Measurements from ENCODE around the gene LRRC43. TPM values are rescaled to one million over a fixed set of nuclear protein-coding genes. Genes with fewer than 3 reads are reported as not detected.

Gene LRRC43
- total RNA-seq, 1 experiment from 2014 or later = 0.22 TPM

DNA sequence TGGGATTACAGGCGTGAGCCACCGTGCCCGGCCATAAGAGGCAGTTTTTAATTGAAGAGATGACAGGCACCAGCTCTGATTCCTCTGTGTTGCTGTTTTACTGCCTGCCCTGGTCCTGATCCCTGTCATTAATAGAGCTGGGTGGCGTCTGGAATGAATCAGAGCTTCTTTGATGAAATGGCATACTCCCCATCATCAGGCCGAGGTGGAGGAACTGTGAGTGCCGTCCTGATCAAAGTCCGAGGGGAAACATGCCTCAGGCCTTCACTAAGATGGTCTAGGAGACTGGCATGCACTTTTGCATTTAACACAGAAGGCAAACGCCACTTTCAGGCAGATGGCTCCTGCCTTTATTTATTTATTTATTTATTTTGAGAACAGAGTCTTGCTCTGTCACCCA is 43.0 kb upstream of the LRRC43 start:
- no peak overlapping the region for H3K4me3 Mint-ChIP-seq
- DNase-seq (ENCODE audit: low spot score) (no peak), ATAC-seq (no peak)
- H3K27ac Mint-ChIP-seq = no peak overlapping the region
- ChIA-PET POLR2A (no interaction called here), CTCF (interaction anchor here (1.0 kb wide), 1 partner anchor 86 kb away, joined by 3 read pairs; no protein-coding TSS in a partner anchor)
- 0 out of 2 replicates have a peak, but pooled peaks cover 6% of the 10 kb centered on the region for H3K4me1 Mint-ChIP-seq
- no peaks in the 10 kb centered on the region; the same call in 1 of the 2 replicates for H3K27me3 Mint-ChIP-seq (ENCODE audit: low read depth)
- H3K36me3 Mint-ChIP-seq = peaks cover 51% of the 10 kb centered on the region
- TF ChIP-seq, protein P1, sequence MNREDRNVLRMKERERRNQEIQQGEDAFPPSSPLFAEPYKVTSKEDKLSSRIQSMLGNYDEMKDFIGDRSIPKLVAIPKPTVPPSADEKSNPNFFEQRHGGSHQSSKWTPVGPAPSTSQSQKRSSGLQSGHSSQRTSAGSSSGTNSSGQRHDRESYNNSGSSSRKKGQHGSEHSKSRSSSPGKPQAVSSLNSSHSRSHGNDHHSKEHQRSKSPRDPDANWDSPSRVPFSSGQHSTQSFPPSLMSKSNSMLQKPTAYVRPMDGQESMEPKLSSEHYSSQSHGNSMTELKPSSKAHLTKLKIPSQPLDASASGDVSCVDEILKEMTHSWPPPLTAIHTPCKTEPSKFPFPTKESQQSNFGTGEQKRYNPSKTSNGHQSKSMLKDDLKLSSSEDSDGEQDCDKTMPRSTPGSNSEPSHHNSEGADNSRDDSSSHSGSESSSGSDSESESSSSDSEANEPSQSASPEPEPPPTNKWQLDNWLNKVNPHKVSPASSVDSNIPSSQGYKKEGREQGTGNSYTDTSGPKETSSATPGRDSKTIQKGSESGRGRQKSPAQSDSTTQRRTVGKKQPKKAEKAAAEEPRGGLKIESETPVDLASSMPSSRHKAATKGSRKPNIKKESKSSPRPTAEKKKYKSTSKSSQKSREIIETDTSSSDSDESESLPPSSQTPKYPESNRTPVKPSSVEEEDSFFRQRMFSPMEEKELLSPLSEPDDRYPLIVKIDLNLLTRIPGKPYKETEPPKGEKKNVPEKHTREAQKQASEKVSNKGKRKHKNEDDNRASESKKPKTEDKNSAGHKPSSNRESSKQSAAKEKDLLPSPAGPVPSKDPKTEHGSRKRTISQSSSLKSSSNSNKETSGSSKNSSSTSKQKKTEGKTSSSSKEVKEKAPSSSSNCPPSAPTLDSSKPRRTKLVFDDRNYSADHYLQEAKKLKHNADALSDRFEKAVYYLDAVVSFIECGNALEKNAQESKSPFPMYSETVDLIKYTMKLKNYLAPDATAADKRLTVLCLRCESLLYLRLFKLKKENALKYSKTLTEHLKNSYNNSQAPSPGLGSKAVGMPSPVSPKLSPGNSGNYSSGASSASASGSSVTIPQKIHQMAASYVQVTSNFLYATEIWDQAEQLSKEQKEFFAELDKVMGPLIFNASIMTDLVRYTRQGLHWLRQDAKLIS (CRISPR knock-in tag; IDR thresholded peaks at IDR 0.05; ENCODE audit: borderline replicate concordance) = no peak
- TF ChIP-seq NFE2L1 (CRISPR knock-in tag; IDR thresholded peaks at IDR 0.05) = no peak
- TF ChIP-seq, protein P2, sequence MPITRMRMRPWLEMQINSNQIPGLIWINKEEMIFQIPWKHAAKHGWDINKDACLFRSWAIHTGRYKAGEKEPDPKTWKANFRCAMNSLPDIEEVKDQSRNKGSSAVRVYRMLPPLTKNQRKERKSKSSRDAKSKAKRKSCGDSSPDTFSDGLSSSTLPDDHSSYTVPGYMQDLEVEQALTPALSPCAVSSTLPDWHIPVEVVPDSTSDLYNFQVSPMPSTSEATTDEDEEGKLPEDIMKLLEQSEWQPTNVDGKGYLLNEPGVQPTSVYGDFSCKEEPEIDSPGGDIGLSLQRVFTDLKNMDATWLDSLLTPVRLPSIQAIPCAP (CRISPR knock-in tag; IDR thresholded peaks at IDR 0.05) = no peak
- TF ChIP-seq ZNF416 (CRISPR knock-in tag; IDR thresholded peaks at IDR 0.05) = no peak
- TF ChIP-seq SMAD4 (CRISPR knock-in tag; IDR thresholded peaks at IDR 0.05) = no peak
- TF ChIP-seq, protein P3, sequence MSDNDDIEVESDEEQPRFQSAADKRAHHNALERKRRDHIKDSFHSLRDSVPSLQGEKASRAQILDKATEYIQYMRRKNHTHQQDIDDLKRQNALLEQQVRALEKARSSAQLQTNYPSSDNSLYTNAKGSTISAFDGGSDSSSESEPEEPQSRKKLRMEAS (CRISPR knock-in tag; IDR thresholded peaks at IDR 0.05) = no peak
- no peak for TF ChIP-seq ZNF671 (CRISPR knock-in tag; IDR thresholded peaks at IDR 0.05)
- TF ChIP-seq EMX1 (CRISPR knock-in tag; IDR thresholded peaks at IDR 0.05) = no peak
- TF ChIP-seq JAZF1 (CRISPR knock-in tag; IDR thresholded peaks at IDR 0.05) = no peak
- no peak for TF ChIP-seq FOXJ3 (CRISPR knock-in tag; IDR thresholded peaks at IDR 0.05; ENCODE audit: borderline replicate concordance)
- TF ChIP-seq SMAD3 (CRISPR knock-in tag; IDR thresholded peaks at IDR 0.05; ENCODE audit: borderline replicate concordance) = no peak
- no peak for TF ChIP-seq CREM (CRISPR knock-in tag; IDR thresholded peaks at IDR 0.05)
- TF ChIP-seq, protein P4, sequence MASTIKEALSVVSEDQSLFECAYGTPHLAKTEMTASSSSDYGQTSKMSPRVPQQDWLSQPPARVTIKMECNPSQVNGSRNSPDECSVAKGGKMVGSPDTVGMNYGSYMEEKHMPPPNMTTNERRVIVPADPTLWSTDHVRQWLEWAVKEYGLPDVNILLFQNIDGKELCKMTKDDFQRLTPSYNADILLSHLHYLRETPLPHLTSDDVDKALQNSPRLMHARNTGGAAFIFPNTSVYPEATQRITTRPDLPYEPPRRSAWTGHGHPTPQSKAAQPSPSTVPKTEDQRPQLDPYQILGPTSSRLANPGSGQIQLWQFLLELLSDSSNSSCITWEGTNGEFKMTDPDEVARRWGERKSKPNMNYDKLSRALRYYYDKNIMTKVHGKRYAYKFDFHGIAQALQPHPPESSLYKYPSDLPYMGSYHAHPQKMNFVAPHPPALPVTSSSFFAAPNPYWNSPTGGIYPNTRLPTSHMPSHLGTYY (CRISPR knock-in tag; IDR thresholded peaks at IDR 0.05) = no peak
- TF ChIP-seq HMGA2 (CRISPR knock-in tag; IDR thresholded peaks at IDR 0.05) = no peak
- H3K9me3 Mint-ChIP-seq = peaks cover 18% of the 10 kb centered on the region

DNA sequence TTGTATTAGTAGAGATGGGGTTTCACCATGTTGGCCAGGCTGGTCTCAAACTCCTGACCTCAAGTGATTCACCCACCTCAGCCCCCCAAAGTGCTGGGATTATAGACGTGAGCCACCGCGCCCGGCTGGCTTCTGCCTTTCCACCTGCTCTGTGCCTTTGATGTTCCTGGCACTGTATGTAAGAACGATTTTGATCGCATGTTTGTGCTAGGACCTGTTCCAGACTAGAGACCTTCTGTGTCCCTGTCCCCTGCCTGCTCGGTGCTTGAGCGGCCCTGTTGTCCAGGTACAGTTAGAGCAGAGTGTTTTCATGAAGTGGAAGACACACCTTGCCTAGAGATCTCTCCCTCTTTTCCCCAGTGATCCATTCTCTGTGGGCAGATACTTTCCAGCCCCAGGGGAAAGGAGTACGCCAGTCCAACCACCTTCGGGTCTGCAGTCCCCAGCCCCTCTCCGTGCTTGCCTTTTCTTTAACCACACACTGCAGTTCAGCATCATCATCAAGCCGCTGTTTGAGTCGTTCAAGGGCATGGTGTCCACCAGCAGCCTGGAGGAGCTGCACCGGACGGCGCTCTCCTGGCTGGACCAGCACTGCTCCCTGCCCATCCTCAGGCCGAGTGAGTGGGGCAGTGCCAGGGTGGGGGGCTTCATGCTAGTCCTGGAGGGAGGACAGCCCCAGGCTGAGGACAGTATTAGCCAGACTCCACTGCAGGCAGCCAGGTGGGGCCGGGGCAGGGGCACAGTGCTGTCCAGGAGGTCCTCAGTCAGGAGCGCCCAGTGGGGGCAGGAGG is 42.3 kb upstream of the LRRC43 start:
- H3K4me1 Mint-ChIP-seq = 0 out of 2 replicates have a peak, but pooled peaks cover 6% of the 10 kb centered on the region
- H3K27ac Mint-ChIP-seq = no peak overlapping the region
- H3K9me3 Mint-ChIP-seq = peaks cover 18% of the 10 kb centered on the region
- H3K36me3 Mint-ChIP-seq = peaks cover 48% of the 10 kb centered on the region
- CTCF ChIA-PET = interaction anchor here (1.0 kb wide), 1 partner anchor 86 kb away, joined by 3 read pairs; no protein-coding TSS in a partner anchor
- TF ChIP-seq, protein P5, sequence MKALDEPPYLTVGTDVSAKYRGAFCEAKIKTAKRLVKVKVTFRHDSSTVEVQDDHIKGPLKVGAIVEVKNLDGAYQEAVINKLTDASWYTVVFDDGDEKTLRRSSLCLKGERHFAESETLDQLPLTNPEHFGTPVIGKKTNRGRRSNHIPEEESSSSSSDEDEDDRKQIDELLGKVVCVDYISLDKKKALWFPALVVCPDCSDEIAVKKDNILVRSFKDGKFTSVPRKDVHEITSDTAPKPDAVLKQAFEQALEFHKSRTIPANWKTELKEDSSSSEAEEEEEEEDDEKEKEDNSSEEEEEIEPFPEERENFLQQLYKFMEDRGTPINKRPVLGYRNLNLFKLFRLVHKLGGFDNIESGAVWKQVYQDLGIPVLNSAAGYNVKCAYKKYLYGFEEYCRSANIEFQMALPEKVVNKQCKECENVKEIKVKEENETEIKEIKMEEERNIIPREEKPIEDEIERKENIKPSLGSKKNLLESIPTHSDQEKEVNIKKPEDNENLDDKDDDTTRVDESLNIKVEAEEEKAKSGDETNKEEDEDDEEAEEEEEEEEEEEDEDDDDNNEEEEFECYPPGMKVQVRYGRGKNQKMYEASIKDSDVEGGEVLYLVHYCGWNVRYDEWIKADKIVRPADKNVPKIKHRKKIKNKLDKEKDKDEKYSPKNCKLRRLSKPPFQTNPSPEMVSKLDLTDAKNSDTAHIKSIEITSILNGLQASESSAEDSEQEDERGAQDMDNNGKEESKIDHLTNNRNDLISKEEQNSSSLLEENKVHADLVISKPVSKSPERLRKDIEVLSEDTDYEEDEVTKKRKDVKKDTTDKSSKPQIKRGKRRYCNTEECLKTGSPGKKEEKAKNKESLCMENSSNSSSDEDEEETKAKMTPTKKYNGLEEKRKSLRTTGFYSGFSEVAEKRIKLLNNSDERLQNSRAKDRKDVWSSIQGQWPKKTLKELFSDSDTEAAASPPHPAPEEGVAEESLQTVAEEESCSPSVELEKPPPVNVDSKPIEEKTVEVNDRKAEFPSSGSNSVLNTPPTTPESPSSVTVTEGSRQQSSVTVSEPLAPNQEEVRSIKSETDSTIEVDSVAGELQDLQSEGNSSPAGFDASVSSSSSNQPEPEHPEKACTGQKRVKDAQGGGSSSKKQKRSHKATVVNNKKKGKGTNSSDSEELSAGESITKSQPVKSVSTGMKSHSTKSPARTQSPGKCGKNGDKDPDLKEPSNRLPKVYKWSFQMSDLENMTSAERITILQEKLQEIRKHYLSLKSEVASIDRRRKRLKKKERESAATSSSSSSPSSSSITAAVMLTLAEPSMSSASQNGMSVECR (CRISPR knock-in tag; IDR thresholded peaks at IDR 0.05; ENCODE audit: borderline replicate concordance) = no peak
- TF ChIP-seq, protein P2 (CRISPR knock-in tag; IDR thresholded peaks at IDR 0.05) = no peak
- TF ChIP-seq EMX1 (CRISPR knock-in tag; IDR thresholded peaks at IDR 0.05) = no peak
- TF ChIP-seq, protein P3 (CRISPR knock-in tag; IDR thresholded peaks at IDR 0.05) = no peak
- H3K27me3 Mint-ChIP-seq (ENCODE audit: low read depth) = no peaks in the 10 kb centered on the region; the same call in 1 of the 2 replicates
- no peak for ATAC-seq
- POLR2A ChIA-PET = no interaction called here
- H3K4me3 Mint-ChIP-seq = no peak overlapping the region
- no peak for DNase-seq (ENCODE audit: low spot score)
